K562 (cell line): ENCODE data around the gene WWP2.

Experiments used
- ELF4 ChIP-seq: fragments of 450-650 bp; formaldehyde crosslinking; IDR thresholded peaks from 2 replicates; pipeline ENCODE4 v1.4.0; 2022; ENCODE audit warnings: missing genetic modification characterization
- JUNB ChIP-seq: fragments of 450-650 bp; formaldehyde crosslinking; conservative IDR thresholded peaks from 2 replicates; pipeline ENCODE4 v1.4.0; 2020; ENCODE audit warnings: mild to moderate bottlenecking
- NFYB ChIP-seq: IDR thresholded peaks from 2 replicates; pipeline ENCODE4 v1.6.1; 2011; ENCODE audit warnings: mild to moderate bottlenecking, moderate library complexity; ENCODE audit not compliant: insufficient read length; ENCODE audit errors: extremely low read depth
- NR1H2 ChIP-seq: sonication (generic); formaldehyde crosslinking; IDR thresholded peaks from 2 replicates; pipeline ENCODE4 v1.4.0; 2020; ENCODE audit warnings: mild to moderate bottlenecking, missing genetic modification reagents
- PKNOX1 ChIP-seq: fragments of 450-650 bp; IDR thresholded peaks from 2 replicates; pipeline ENCODE4 v1.6.1; 2016
- POLR2A ChIP-seq: fragments of 450-650 bp; conservative IDR thresholded peaks from 2 replicates; pipeline ENCODE4 v1.6.1; 2016
- SIN3B ChIP-seq: fragments of 450-650 bp; IDR thresholded peaks from 2 replicates; pipeline ENCODE4 v1.6.1; 2017; ENCODE audit warnings: low read depth, mild to moderate bottlenecking, moderate library complexity
- SMARCA5 ChIP-seq: fragments of 450-650 bp; IDR thresholded peaks from 2 replicates; pipeline ENCODE4 v1.6.1; 2016
- TEAD4 ChIP-seq, 2 experiments: sonication (generic) in 1 of 2; formaldehyde crosslinking in 1 of 2; IDR thresholded peaks; 2 replicates each; pipeline versions ENCODE4 v1.6.1 to v1.8.0; 2012 to 2022; ENCODE audit warnings: borderline replicate concordance in 1 of 2, inconsistent platforms in 1 of 2, low read length in 1 of 2, mild to moderate bottlenecking in 1 of 2, missing genetic modification reagents in 1 of 2
- ZBTB49 ChIP-seq: sonication (generic); formaldehyde crosslinking; IDR thresholded peaks from 2 replicates; pipeline ENCODE4 v1.8.0; 2022; ENCODE audit warnings: missing genetic modification reagents, mild to moderate bottlenecking, borderline replicate concordance
- ZNF121 ChIP-seq: sonication (generic); formaldehyde crosslinking; conservative IDR thresholded peaks from 2 replicates; pipeline ENCODE4 v1.8.0; 2022; ENCODE audit warnings: missing genetic modification reagents
- ZNF197 ChIP-seq: fragments of 200-800 bp; sonication (Bioruptor generic); IDR thresholded peaks from 2 replicates; pipeline ENCODE4 v1.6.1; 2016; ENCODE audit warnings: low read depth, missing genetic modification characterization, missing compliant biosample characterization
- TF ChIP-seq, protein P1 (sequence below), 3 experiments: IDR thresholded peaks in 2 of 3; conservative IDR thresholded peaks in 1 of 3; 2 replicates each; pipeline ENCODE4 v1.5.1; 2011 to 2012; ENCODE audit warnings: low read length in 3 of 3, mild to moderate bottlenecking in 3 of 3, control low read depth in 2 of 3, improper control_type of control experiment in 1 of 3, inconsistent platforms in 1 of 3, low read depth in 1 of 3, mixed read lengths in 1 of 3, moderate library complexity in 1 of 3; ENCODE audit not compliant: insufficient read depth in 2 of 3

GRCh38 chr16:69888005-69888590 is 126.0 kb downstream of the WWP2 start:
- no peak for TF ChIP-seq NFYB
- TF ChIP-seq ZNF121 (CRISPR knock-in tag): no peak
- TF ChIP-seq NR1H2: no peak
- no peak for TF ChIP-seq ELF4
- TF ChIP-seq ZBTB49: no peak
- TF ChIP-seq, protein P1, sequence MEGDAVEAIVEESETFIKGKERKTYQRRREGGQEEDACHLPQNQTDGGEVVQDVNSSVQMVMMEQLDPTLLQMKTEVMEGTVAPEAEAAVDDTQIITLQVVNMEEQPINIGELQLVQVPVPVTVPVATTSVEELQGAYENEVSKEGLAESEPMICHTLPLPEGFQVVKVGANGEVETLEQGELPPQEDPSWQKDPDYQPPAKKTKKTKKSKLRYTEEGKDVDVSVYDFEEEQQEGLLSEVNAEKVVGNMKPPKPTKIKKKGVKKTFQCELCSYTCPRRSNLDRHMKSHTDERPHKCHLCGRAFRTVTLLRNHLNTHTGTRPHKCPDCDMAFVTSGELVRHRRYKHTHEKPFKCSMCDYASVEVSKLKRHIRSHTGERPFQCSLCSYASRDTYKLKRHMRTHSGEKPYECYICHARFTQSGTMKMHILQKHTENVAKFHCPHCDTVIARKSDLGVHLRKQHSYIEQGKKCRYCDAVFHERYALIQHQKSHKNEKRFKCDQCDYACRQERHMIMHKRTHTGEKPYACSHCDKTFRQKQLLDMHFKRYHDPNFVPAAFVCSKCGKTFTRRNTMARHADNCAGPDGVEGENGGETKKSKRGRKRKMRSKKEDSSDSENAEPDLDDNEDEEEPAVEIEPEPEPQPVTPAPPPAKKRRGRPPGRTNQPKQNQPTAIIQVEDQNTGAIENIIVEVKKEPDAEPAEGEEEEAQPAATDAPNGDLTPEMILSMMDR (IDR thresholded peaks at IDR 0.05 in 2 of 3, conservative IDR thresholded peaks at IDR 0.05 in 1 of 3; ENCODE audit: insufficient read depth in 2 of 3, low read depth in 1 of 3, low read length in 3 of 3): no peak
- TF ChIP-seq JUNB (CRISPR knock-in tag): no peak
- no peak for TF ChIP-seq PKNOX1
- TF ChIP-seq TEAD4 (IDR thresholded peaks at IDR 0.05; ENCODE audit: low read length): no peak
- no peak for TF ChIP-seq TEAD4 (CRISPR knock-in tag; IDR thresholded peaks at IDR 0.05; ENCODE audit: borderline replicate concordance)
- TF ChIP-seq SMARCA5: no peak
- no peak for TF ChIP-seq POLR2A
- TF ChIP-seq ZNF197 (CRISPR knock-in tag): no peak
- TF ChIP-seq SIN3B: no peak
